H9 (cell line): ENCODE results near the gene GPC1. TPM values are rescaled to one million over a fixed set of nuclear protein-coding genes. Genes with fewer than 3 reads are reported as not detected.

ENCODE experiments used
- DNase-seq: peaks from one replicate; pipeline ENCODE4 v3.0.0-alpha.2; 2017
- H2AFZ ChIP-seq: one replicate; pipeline ENCODE4 v1.6.1; 2013; ENCODE audit warnings: mild to moderate bottlenecking, low read length, control low read depth, moderate library complexity
- H2AK5ac ChIP-seq: 2 replicates; pipeline ENCODE4 v1.6.1; 2013; ENCODE audit warnings: low read length, control low read depth, mixed read lengths; ENCODE audit not compliant: insufficient read length
- H2BK120ac ChIP-seq: one replicate; pipeline ENCODE4 v1.6.1; 2013; ENCODE audit warnings: low read depth, mild to moderate bottlenecking, low read length, control low read depth, inconsistent platforms; ENCODE audit not compliant: poor library complexity, severe bottlenecking
- H2BK12ac ChIP-seq: 2 replicates; pipeline ENCODE4 v1.6.1; 2013; ENCODE audit warnings: low read length, control low read depth, mixed read lengths, low read depth; ENCODE audit not compliant: insufficient read length
- H2BK15ac ChIP-seq: 2 replicates; pipeline ENCODE4 v1.6.1; 2013; ENCODE audit warnings: low read depth, low read length, control low read depth
- H2BK20ac ChIP-seq: one replicate; pipeline ENCODE4 v1.6.1; 2013; ENCODE audit warnings: low read depth, mild to moderate bottlenecking, low read length, control low read depth, inconsistent platforms; ENCODE audit not compliant: poor library complexity, severe bottlenecking
- H2BK5ac ChIP-seq: 2 replicates; pipeline ENCODE4 v1.6.1; 2013; ENCODE audit warnings: low read length, control low read depth, mixed read lengths; ENCODE audit not compliant: insufficient read length
- H3K14ac ChIP-seq: 2 replicates; pipeline ENCODE4 v1.6.1; 2013; ENCODE audit warnings: low read length, control low read depth; ENCODE audit not compliant: insufficient read depth
- H3K18ac ChIP-seq: 2 replicates; pipeline ENCODE4 v1.6.1; 2013; ENCODE audit warnings: low read depth, mild to moderate bottlenecking, mixed read lengths, low read length, control low read depth; ENCODE audit not compliant: insufficient read length
- H3K23ac ChIP-seq: 2 replicates; pipeline ENCODE4 v1.6.1; 2013; ENCODE audit warnings: low read length, control low read depth, mixed read lengths, low read depth; ENCODE audit not compliant: insufficient read length
- H3K23me2 ChIP-seq: 2 replicates; pipeline ENCODE4 v1.6.1; 2013; ENCODE audit warnings: low read depth, mild to moderate bottlenecking, mixed read lengths, low read length, control low read depth; ENCODE audit not compliant: insufficient read length, poor library complexity, severe bottlenecking
- H3K27ac ChIP-seq: 2 replicates; pipeline ENCODE4 v1.5.1; 2013; ENCODE audit warnings: low read length, control low read depth, mixed read lengths, low read depth; ENCODE audit not compliant: insufficient read length
- H3K27me3 ChIP-seq: 2 replicates; pipeline ENCODE4 v1.6.1; 2013; ENCODE audit warnings: low read length, control low read depth, inconsistent platforms; ENCODE audit not compliant: insufficient read depth
- H3K4ac ChIP-seq: 2 replicates; pipeline ENCODE4 v1.6.1; 2013; ENCODE audit warnings: low read depth, mild to moderate bottlenecking, control low read depth, inconsistent platforms, low read length, moderate library complexity
- H3K4me1 ChIP-seq: 2 replicates; pipeline ENCODE4 v1.6.1; 2013; ENCODE audit warnings: low read length, control low read depth, inconsistent platforms; ENCODE audit not compliant: insufficient read depth
- H3K4me2 ChIP-seq: 2 replicates; pipeline ENCODE4 v1.6.1; 2013; ENCODE audit warnings: low read length, control low read depth, mixed read lengths; ENCODE audit not compliant: insufficient read length, insufficient read depth
- H3K56ac ChIP-seq: 2 replicates; pipeline ENCODE4 v1.6.1; 2013; ENCODE audit warnings: low read depth, mild to moderate bottlenecking, mixed read lengths, low read length, control low read depth; ENCODE audit not compliant: insufficient read length
- H3K79me1 ChIP-seq: 2 replicates; pipeline ENCODE4 v1.6.1; 2013; ENCODE audit warnings: low read depth, mild to moderate bottlenecking, moderate library complexity, low read length, control low read depth, inconsistent platforms; ENCODE audit not compliant: insufficient read depth, poor library complexity, severe bottlenecking
- H3K79me2 ChIP-seq: 2 replicates; pipeline ENCODE4 v1.6.1; 2013; ENCODE audit warnings: low read length, control low read depth, inconsistent platforms; ENCODE audit not compliant: insufficient read depth
- H3K9ac ChIP-seq: 2 replicates; pipeline ENCODE4 v1.6.1; 2013; ENCODE audit warnings: low read length, control low read depth, mixed read lengths; ENCODE audit not compliant: insufficient read length; ENCODE audit errors: extremely low read depth
- H3K9me3 ChIP-seq: one replicate; pipeline ENCODE4 v1.6.1; 2013; ENCODE audit warnings: low read depth, low read length, inconsistent platforms; ENCODE audit not compliant: control insufficient read depth
- H3T11ph ChIP-seq: one replicate; pipeline ENCODE4 v1.6.1; 2013; ENCODE audit warnings: mild to moderate bottlenecking, low read length, control low read depth, inconsistent platforms
- H4K20me1 ChIP-seq: one replicate; pipeline ENCODE4 v1.6.1; 2013; ENCODE audit not compliant: control insufficient read depth, insufficient read length, insufficient read depth
- H4K5ac ChIP-seq: 2 replicates; pipeline ENCODE4 v1.6.1; 2013; ENCODE audit warnings: low read depth, mild to moderate bottlenecking, mixed read lengths, low read length, control low read depth; ENCODE audit not compliant: insufficient read length
- H4K8ac ChIP-seq: replicated peaks from 2 replicates; pipeline ENCODE4 v1.6.1; 2013; ENCODE audit warnings: low read length, control low read depth, mixed read lengths, low read depth; ENCODE audit not compliant: insufficient read length
- H4K91ac ChIP-seq: 2 replicates; pipeline ENCODE4 v1.6.1; 2013; ENCODE audit warnings: low read depth, mild to moderate bottlenecking, moderate library complexity, mixed read lengths, low read length, control low read depth; ENCODE audit not compliant: insufficient read length
- H3K27ac Mint-ChIP-seq, 3 experiments: 2 replicates in 2 of 3; 3 replicates in 1 of 3; pipeline ENCODE4 v1.8.0; 2020 to 2021; ENCODE audit warnings: mixed read lengths in 3 of 3, mild to moderate bottlenecking in 1 of 3, moderate library complexity in 1 of 3
- H3K27me3 Mint-ChIP-seq: 2 replicates; pipeline ENCODE4 v1.8.0; 2021; ENCODE audit warnings: low read depth, mild to moderate bottlenecking, moderate library complexity, mixed read lengths
- H3K36me3 Mint-ChIP-seq, 3 experiments: 2 replicates in 2 of 3; 3 replicates in 1 of 3; pipeline ENCODE4 v1.8.0; 2020 to 2021; ENCODE audit warnings: low read depth in 3 of 3, mixed read lengths in 3 of 3; ENCODE audit not compliant: insufficient read depth in 1 of 3
- H3K4me1 Mint-ChIP-seq, 2 experiments: 2 replicates each; pipeline ENCODE4 v1.8.0; 2020; ENCODE audit warnings: mixed read lengths in 2 of 2
- H3K4me3 Mint-ChIP-seq, 2 experiments: 2 replicates in 1 of 2; 3 replicates in 1 of 2; pipeline ENCODE4 v1.8.0; 2020 to 2021; ENCODE audit warnings: mild to moderate bottlenecking in 2 of 2, mixed read lengths in 2 of 2, moderate library complexity in 1 of 2
- H3K9me3 Mint-ChIP-seq, 2 experiments: 2 replicates in 1 of 2; 3 replicates in 1 of 2; pipeline ENCODE4 v1.8.0; 2020; ENCODE audit warnings: mild to moderate bottlenecking in 2 of 2, mixed read lengths in 2 of 2, moderate library complexity in 1 of 2
- WGBS: extraction: QIAGEN DNeasy Blood & Tissue Kit; methylation state at CpG from one replicate; pipeline ENCODE4 v1.1.7; 2013; ENCODE audit warnings: missing lambda C conversion rate, low lambda C conversion rate, mixed read lengths; ENCODE audit not compliant: insufficient read length; ENCODE audit errors: extremely low coverage; 5-methylcytosine and 5-hydroxymethylcytosine counted together
- total RNA-seq: library from RNA; stranded (reverse); gene quantifications from 2 replicates; pipeline ENCODE4 v1.2.1, GENCODE V29; 2021
- TF ChIP-seq, protein P1 (sequence below): fragments of 200-600 bp; sonication (generic); conservative IDR thresholded peaks from 3 replicates; pipeline ENCODE4 v1.8.0; 2021; ENCODE audit warnings: antibody characterized with exemption, mild to moderate bottlenecking

The GPC1 gene
- total RNA-seq, 1 experiment from 2014 or later = 39.4 TPM

- Histone ChIP-seq H2BK15ac (no peak overlapping the region), H2BK20ac (no peak overlapping the region), H3K9ac (no peak overlapping the region), H2AFZ (no peak overlapping the region), H3K4ac (no peak overlapping the region), H3K18ac (no peak overlapping the region), H3K79me1 (no peaks in the 10 kb centered on the region), H3K79me2 (no peaks in the 10 kb centered on the region), H3K27ac (no peak overlapping the region), H4K20me1 (no peaks in the 10 kb centered on the region), H3K4me1 (no peaks in the 10 kb centered on the region), H2BK5ac (no peak overlapping the region), H4K91ac (no peak overlapping the region), H4K8ac (no peak overlapping the region), H3T11ph (no peak overlapping the region), H3K23me2 (no peaks in the 10 kb centered on the region), H4K5ac (no peak overlapping the region), H2BK12ac (no peak overlapping the region), H2BK120ac (no peak overlapping the region), H3K9me3 (no peaks in the 10 kb centered on the region), H3K14ac (no peak overlapping the region), H3K56ac (no peak overlapping the region), H3K27me3 (no peaks in the 10 kb centered on the region), H2AK5ac (no peak overlapping the region), H3K4me2 (no peak overlapping the region), H3K23ac (no peak overlapping the region)
- Mint-ChIP-seq H3K27ac (no peak overlapping the region), H3K9me3 (peaks cover 24 to 27% of the 10 kb centered on the region in 2 experiments), H3K4me1 (no peaks in the 10 kb centered on the region), H3K27me3 (peaks cover 11% of the 10 kb centered on the region), H3K4me3 (no peak overlapping the region), H3K36me3 (peaks cover 0 to 19% (median 19%) of the 10 kb centered on the region in 3 experiments; a peak in 5 of 7 replicates)
- WGBS = no CpG with 5 or more reads among the region's 13 CpGs
- DNase-seq = no peak
- TF ChIP-seq, protein P1, sequence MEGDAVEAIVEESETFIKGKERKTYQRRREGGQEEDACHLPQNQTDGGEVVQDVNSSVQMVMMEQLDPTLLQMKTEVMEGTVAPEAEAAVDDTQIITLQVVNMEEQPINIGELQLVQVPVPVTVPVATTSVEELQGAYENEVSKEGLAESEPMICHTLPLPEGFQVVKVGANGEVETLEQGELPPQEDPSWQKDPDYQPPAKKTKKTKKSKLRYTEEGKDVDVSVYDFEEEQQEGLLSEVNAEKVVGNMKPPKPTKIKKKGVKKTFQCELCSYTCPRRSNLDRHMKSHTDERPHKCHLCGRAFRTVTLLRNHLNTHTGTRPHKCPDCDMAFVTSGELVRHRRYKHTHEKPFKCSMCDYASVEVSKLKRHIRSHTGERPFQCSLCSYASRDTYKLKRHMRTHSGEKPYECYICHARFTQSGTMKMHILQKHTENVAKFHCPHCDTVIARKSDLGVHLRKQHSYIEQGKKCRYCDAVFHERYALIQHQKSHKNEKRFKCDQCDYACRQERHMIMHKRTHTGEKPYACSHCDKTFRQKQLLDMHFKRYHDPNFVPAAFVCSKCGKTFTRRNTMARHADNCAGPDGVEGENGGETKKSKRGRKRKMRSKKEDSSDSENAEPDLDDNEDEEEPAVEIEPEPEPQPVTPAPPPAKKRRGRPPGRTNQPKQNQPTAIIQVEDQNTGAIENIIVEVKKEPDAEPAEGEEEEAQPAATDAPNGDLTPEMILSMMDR = no peak
Observed at GRCh38 chr2:240498171-240498957, 62.9 kb downstream of the GPC1 start.
